KMS-11 (cell line): ENCODE measurements around the gene DPH3.

ENCODE experiments used
- H2AFZ ChIP-seq: fragments of 200-600 bp; sonication (generic); 2 replicates; pipeline ENCODE4 v1.6.1; 2016; ENCODE audit warnings: antibody characterized with exemption, mixed run types, low read depth
- H3K27ac ChIP-seq: fragments of 200-600 bp; sonication (generic); 2 replicates; pipeline ENCODE4 v1.6.1; 2016; ENCODE audit warnings: mild to moderate bottlenecking, mixed run types
- H3K27me3 ChIP-seq: fragments of 200-600 bp; sonication (generic); 2 replicates; pipeline ENCODE4 v1.6.1; 2017; ENCODE audit warnings: mild to moderate bottlenecking, low read depth, mixed run types, moderate library complexity; ENCODE audit not compliant: insufficient read depth
- H3K36me3 ChIP-seq: fragments of 200-600 bp; sonication (generic); 2 replicates; pipeline ENCODE4 v1.6.1; 2017; ENCODE audit warnings: mild to moderate bottlenecking, mixed run types; ENCODE audit not compliant: insufficient read depth
- H3K4me1 ChIP-seq: fragments of 200-600 bp; sonication (generic); 2 replicates; pipeline ENCODE4 v1.6.1; 2016; ENCODE audit warnings: mild to moderate bottlenecking, low read depth, mixed run types; ENCODE audit not compliant: poor library complexity, severe bottlenecking
- H3K4me2 ChIP-seq: fragments of 200-600 bp; sonication (generic); 2 replicates; pipeline ENCODE4 v1.7.0; 2016; ENCODE audit warnings: mild to moderate bottlenecking, mixed run types
- H3K4me3 ChIP-seq: fragments of 200-600 bp; sonication (generic); IDR thresholded peaks from 2 replicates; pipeline ENCODE4 v1.6.1; 2017; ENCODE audit warnings: low read depth, low read length, mixed read lengths; ENCODE audit not compliant: insufficient read depth
- H3K79me2 ChIP-seq: fragments of 200-600 bp; sonication (generic); 2 replicates; pipeline ENCODE4 v1.6.1; 2016; ENCODE audit warnings: low read depth, mixed run types; ENCODE audit not compliant: insufficient read depth
- H3K9ac ChIP-seq: fragments of 200-600 bp; sonication (generic); 2 replicates; pipeline ENCODE4 v1.6.1; 2016; ENCODE audit warnings: mild to moderate bottlenecking, mixed run types
- H4K20me1 ChIP-seq: fragments of 200-600 bp; sonication (generic); 2 replicates; pipeline ENCODE4 v1.6.1; 2016; ENCODE audit warnings: mild to moderate bottlenecking, mixed run types; ENCODE audit not compliant: insufficient read depth
- CTCF ChIP-seq: fragments of 200-600 bp; sonication (generic); conservative IDR thresholded peaks from 2 replicates; pipeline ENCODE4 v1.6.1; 2017; ENCODE audit warnings: low read depth, mild to moderate bottlenecking, antibody characterized with exemption, low read length, moderate library complexity, mixed read lengths

DPH3 gene

GRCh38 chr3:16233806-16234205, 30.9 kb downstream of the DPH3 start:
- Histone ChIP-seq H3K79me2 (no peaks in the 10 kb centered on the region), H3K36me3 (no peaks in the 10 kb centered on the region), H3K4me3 (no peak overlapping the region), H3K4me1 (no peaks in the 10 kb centered on the region), H3K27ac (no peak overlapping the region), H4K20me1 (no peaks in the 10 kb centered on the region), H3K9ac (no peak overlapping the region), H3K4me2 (no peak overlapping the region), H3K27me3 (no peaks in the 10 kb centered on the region), H2AFZ (no peak overlapping the region)
- no peak for TF ChIP-seq CTCF

- Histone ChIP-seq H3K4me2 (no peak overlapping the region), H3K27me3 (no peaks in the 10 kb centered on the region), H3K4me1 (no peaks in the 10 kb centered on the region), H3K36me3 (no peaks in the 10 kb centered on the region), H3K9ac (no peak overlapping the region), H3K4me3 (no peak overlapping the region), H3K27ac (no peak overlapping the region), H3K79me2 (no peaks in the 10 kb centered on the region), H2AFZ (no peak overlapping the region), H4K20me1 (no peaks in the 10 kb centered on the region)
- no peak for TF ChIP-seq CTCF
These were observed 32.8 kb downstream of the DPH3 start for GRCh38 chr3:16231983-16232382.

DNA sequence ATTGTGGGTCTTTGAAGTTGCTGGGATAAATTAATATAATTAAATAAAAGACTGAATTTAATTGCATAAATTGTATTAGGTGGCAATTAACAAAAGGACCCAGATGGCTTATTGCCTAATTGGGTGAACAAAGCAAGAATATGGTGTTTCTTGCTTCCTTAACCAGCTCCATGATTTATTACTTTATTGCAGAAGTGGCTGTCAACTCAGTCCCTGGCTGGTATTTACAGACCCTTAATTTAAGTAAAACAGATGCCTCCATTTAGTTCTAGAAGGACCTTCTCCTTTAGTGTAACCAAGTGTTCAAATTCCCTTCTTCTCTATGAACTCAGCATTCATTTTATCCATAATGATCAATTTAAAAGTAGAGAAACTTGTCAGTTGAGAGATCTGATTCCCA, 35.1 kb downstream of the DPH3 start:
- Histone ChIP-seq H3K79me2 (no peaks in the 10 kb centered on the region), H2AFZ (no peak overlapping the region)
- TF ChIP-seq CTCF, result no peak

DNA sequence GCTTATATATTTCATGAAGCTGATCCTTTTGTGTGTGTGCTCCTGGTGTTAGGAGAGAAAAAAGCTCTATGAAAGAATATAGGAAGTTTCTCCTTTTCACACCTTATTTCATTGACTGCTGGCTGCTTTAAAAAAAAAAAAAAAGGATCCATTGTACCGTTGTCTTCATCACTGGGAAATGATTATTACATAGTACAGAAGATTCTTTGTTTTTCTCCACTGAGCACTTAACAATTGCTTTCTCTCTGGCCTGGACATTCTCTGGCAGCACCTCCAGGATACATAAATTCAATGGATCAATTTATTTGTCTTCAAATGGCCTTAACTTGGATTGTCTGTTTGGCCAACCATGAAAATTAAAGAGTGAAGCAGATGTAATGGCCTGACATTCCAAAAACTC, 37.2 kb downstream of the DPH3 start:
- H3K27me3 ChIP-seq, result no peaks in the 10 kb centered on the region
- peaks cover 3% of the 10 kb centered on the region for H3K4me1 ChIP-seq
- H3K9ac ChIP-seq, result no peak overlapping the region
- H4K20me1 ChIP-seq, result no peaks in the 10 kb centered on the region
- H3K27ac ChIP-seq, result no peak overlapping the region
- no peak overlapping the region for H3K4me3 ChIP-seq
- H3K4me2 ChIP-seq, result no peak overlapping the region
- H3K79me2 ChIP-seq, result no peaks in the 10 kb centered on the region
- TF ChIP-seq CTCF, result no peak
- H3K36me3 ChIP-seq, result no peaks in the 10 kb centered on the region
- no peak overlapping the region for H2AFZ ChIP-seq

More for the DNA sequence above, 35.1 kb downstream of the DPH3 start:
- Histone ChIP-seq H3K4me2 (no peak overlapping the region), H4K20me1 (no peaks in the 10 kb centered on the region), H3K36me3 (no peaks in the 10 kb centered on the region), H3K27me3 (no peaks in the 10 kb centered on the region), H3K9ac (no peak overlapping the region), H3K4me1 (no peaks in the 10 kb centered on the region), H3K27ac (no peak overlapping the region), H3K4me3 (no peak overlapping the region)
